ENCODE measurements around the gene PUS1.

GRCh38 chr12:131990066-131990979 is 61.2 kb downstream of the PUS1 start:
- TF ChIP-seq POLR2AphosphoS5 (IDR thresholded peaks at IDR 0.05; ENCODE audit: low read depth, low read length), result 0 out of 2 replicates have a peak, but pooled peaks have one; percentile 16
- TF ChIP-seq EP300 (IDR thresholded peaks at IDR 0.05; ENCODE audit: borderline replicate concordance in 1 of 2, low read depth in 2 of 2, low read length in 2 of 2), result peak in 1 of 2 experiments; percentile 79; a peak in 1 of 3 replicates
- no peak for TF ChIP-seq RAD21 (IDR thresholded peaks at IDR 0.05 in 1 of 2, conservative IDR thresholded peaks at IDR 0.05 in 1 of 2; ENCODE audit: low read depth in 2 of 2, low read length in 2 of 2)
- TF ChIP-seq ATF3 (IDR thresholded peaks at IDR 0.05; ENCODE audit: insufficient read depth, low read depth, low read length), result no peak
- TF ChIP-seq SP1 (IDR thresholded peaks at IDR 0.05; ENCODE audit: low read depth, low read length), result no peak; the same call in 1 of the 2 replicates
- no peak for TF ChIP-seq CTCF (IDR thresholded peaks at IDR 0.05; ENCODE audit: control extremely low read depth in 1 of 3, insufficient read depth in 1 of 3, low read depth in 1 of 3, low read length in 3 of 3)
- no peak for TF ChIP-seq SRF (IDR thresholded peaks at IDR 0.05; ENCODE audit: low read depth, low read length)
